HG03571 (cell line): ENCODE data around the gene SVIL.
"Not testable (repeated sequence)": the region's sequence is repeated elsewhere in the genome, so short reads cannot be mapped to it uniquely, and the experiment has no call there.

ENCODE experiments used
- ATAC-seq: cut with Tn5 transposase; IDR thresholded peaks from one replicate; pipeline ENCODE4 v1.9.1; 2021; ENCODE audit not compliant: unreplicated experiment

SVIL gene

DNA sequence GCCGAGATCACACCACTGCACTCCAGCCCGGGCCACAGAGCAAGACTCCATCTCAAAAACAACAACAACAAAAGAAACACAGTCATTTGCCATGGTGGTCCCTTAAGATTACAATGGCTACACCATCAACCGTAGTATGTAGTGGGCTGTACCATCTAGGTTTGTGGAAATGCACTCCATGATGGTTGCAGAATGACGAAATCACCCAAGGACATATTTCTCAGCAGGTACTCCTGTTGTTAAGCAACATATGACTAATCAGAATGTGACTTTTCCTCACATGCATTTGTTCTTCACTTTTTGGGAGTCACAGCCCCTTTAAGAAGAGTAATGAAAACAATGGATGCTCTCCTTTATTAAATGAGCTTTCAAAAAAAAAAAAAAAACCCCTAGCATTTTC, 11.0 kb downstream of the SVIL start:
- no peak for ATAC-seq

DNA sequence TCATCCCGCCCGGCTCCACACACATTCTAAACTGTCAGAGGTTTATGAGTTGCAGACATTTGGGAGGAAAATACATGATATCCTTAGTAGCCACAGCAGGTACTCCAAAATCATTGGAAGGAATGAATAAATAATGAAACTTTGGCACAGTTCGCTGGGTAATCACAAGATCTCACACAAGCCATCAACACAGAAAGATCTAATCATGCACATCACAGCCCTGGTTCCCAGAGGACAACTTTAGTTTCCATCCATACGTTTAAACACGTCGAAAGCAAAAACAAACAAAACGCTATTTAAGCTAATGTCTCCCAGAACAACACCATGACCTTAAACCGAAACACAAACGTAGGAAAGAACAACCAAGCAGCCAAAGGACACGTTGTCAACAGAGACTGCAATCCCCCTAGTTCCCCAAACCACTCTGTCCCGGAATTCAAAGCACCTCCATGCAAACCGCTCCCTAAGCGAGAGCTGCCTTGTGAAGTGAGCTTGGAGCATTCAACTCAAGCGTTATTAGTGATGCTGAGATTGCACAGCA, 12.3 kb downstream of the SVIL start:
- ATAC-seq = no peak

DNA sequence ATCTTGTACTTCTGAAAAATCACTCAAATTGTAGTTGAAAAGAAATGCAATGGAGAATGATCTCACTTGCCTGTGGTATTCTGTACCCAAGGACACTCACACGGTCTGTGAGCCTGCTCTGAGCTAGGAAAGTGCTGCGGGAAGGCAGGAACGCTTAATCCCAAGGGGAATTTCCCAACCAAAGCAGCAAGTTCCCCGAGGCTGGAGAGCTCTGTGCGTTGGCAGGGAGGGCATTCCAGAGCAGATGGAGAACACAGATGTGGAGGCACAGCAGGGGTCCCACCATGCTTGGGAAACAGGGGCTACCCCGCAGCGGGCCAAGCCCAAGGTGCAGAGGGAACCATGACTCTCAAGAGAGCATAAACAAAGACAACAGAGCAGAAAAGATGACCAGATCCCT, 13.6 kb downstream of the SVIL start:
- ATAC-seq = no peak

DNA sequence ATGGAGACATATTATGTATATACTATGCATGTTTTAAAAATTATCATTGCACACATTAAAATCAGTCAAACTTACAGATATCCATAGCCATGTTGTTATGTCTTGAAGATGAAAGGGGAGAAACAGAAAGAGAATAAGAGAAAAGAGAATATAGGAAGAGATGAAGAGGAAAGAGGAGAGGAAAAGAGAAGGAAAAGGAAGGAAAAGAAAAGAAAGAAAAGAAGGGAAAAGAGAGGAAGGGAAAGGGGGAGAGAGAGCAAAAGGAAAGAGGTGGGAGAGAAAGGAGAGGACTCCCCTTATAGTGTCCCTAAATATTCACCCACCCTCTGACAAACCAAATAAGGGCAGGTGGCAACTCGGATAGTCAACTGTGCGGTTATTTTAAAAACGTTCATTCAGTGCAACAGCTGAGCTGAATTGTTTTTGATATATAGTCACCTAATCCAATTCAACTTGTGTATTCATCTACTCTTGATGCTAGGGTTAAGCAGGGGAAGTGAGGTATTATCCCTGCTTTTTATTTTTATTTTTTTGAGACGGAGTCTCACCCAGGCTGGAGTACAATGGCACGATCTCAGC, 14.6 kb downstream of the SVIL start:
- ATAC-seq = no peak

DNA sequence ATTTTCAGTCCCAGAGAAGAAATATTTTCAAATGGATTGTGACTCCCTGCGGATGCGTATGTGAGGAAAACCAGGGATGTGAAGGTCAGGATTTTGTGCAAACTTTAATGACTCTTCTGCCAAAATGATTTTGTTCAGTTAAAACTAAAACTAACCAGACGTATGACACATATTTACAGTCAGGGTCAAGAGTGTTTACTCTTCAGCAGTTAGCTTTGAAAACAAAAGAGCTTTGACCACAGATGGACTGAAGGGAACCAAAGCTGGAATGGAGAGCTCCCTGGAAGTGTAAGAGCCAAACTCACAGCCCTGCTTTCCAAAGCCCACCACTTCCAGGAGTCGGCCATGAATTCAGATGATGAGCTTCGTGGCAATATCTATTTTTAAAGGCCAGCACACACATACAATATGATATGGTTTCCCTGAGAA, 15.5 kb downstream of the SVIL start:
- no peak for ATAC-seq

DNA sequence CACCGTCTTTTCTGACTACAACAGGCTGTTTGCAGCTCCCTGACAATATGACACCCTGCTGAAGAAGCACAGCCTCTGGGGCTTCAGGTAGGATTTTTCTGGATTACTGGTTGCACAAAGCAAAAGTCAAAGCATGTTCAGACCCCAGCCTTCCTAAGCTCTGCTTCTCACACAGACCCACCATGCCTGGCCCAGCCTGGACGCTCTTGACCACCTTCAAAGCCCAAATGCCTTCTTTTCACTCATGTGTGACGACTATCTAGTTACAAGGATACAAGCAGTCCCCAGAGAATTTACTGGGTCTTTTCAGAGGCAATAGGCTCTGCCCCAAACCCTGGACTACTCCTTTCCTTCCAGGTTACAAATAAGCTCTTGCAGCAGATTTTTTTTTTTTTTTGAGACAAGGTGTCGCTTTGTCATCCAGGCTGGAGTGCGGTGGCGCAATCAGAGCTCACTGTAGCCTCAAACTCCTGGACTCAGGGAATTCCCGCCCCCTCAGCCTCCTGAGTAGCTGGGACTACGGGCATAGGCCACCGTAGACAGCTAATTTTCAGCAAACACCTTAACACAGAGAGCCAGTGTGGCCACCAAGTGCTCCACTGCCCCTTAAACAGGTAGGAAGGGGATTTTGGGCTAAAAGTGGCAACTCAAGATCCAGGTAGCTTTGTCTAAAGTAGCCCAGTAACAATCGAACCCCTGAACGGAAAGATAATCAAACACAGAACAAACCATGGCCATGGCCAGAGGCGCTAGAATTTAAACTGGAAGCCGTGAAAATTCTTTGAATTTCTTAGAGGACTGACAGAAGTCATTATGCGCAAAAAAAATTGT, 16.2 kb downstream of the SVIL start:
- ATAC-seq = no peak

DNA sequence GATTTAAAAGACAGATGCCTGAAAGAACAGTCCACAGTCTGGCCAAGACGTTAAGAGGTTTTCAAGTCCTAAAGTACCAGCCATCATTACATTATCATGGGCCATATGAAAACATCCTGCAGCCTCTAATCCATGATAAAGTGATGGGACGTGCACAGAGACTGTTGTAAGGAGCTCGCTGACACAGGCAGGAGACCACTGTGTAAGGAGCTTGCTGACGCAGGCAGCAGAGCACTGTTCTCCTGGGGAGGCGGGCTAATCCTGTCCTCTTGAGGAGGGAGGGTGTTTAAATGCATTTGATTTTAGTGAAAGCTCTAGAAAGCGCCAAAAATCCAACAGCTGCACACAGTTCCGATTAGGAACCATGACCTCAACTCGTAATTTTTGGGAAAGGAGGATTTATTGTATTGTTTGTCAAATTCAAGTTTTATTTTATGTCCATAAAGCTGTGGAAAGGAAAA, 16.9 kb downstream of the SVIL start:
- ATAC-seq = no peak

DNA sequence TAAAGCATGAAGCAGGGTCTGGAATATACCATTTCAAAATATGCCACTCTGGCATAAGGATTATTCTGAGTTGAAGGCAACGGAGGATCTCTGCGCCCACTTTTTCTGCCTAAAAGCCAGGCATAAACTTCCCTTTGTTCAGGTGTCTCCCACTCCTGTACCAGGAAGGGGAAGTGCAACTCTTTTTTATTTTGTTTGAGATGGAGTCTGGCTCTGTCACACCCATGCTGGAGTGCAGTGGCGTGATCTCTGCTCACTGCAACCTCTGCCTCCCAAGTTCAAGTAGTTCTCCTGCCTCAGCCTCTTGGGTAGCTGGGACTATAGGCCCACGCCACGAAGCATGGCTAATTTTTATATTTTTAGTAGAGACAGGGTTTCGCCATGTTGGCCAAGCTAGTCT, 18.2 kb downstream of the SVIL start:
- ATAC-seq = no peak

DNA sequence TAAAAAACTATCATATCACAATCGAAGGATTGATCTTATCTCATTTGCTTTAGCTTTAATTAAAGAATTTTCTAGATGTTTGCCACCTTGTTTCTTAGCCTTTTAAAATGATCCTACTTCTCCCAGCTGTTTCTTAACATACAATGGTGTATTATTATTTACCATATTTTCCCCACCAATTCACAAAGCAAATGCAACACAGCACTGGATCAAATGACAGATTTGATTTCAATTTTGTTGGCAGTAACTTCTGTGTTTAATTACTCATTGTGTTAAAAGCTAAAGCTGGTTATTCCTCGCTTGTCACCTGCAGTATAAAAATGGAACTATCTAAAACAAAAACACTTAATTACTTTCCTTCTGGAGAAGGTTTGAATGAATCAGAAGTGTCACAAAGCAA, 19.6 kb downstream of the SVIL start:
- ATAC-seq = no peak

DNA sequence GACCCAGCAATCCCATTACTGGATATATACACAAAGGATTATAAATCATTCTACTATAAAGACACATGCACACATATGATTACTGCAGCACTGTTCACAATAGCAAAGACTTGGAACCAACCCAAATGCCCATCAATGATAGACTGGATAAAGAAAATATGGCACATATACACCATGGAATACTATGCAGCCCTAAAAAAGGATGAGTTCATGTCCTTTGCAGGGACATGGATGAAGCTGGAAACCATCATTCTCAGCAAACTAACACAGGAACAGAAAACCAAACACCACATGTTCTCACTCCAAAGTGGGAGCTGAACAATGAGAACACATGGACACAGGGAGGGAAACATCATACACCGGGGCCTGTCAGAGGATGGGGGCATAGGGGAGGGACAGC, 20.5 kb downstream of the SVIL start:
- ATAC-seq = not testable (repeated sequence)

DNA sequence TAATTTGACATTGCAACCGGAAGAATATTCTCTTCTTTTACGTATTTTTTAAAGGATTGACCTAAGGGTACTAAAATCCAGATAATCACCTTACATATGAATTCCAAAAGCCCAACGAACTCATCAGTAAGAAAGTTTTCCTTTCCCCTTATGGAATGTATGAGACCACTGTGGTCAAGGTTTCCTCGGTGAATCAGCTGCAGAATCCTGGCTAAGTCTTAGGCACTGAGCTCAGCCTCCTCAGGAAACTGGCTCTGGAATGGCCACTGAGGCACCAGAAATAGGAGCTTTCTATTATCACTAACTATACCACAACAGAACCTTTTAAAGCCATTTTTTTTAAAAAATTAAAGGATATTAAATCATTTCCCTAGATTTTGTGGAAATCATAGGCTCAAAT, 21.0 kb downstream of the SVIL start:
- no peak for ATAC-seq

DNA sequence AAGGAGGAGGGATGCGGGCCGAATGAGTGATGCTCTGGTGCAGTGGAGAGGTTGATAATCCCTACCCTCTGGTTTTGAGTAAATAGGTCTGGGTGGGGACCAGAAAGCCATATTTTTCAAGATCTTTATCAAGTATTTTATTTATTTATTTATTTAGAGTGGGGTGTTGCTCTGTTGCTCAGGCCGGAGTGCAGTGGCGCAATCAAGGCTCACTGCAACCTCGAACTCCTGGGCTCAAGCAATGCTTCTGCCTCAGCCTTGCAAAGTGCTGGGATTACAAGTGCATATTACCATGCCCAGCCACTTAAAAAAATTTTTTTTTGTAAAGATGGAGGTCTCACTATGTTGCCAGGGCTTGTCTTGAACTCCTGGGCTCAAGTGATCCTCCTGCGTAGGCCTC, 21.6 kb downstream of the SVIL start:
- no peak for ATAC-seq

DNA sequence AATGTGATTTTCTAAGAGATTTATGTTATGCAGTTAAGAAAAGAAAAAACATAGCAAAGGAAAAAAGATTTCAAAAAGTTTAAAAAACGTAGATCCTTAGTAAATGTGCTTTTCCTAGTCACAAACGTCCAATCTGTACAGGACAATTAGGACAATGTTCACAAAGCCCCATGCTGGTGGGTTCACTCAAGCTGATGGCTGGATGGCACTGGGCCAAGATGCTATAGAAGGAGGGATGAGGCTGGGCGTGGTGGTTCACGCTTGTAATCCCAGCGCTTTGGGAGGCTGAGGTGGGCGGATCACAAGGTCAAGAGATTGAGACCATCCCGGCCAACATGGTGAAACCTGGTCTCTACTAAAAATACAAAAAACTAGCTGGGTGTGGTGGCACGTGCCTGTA, 22.1 kb downstream of the SVIL start:
- ATAC-seq = no peak

DNA sequence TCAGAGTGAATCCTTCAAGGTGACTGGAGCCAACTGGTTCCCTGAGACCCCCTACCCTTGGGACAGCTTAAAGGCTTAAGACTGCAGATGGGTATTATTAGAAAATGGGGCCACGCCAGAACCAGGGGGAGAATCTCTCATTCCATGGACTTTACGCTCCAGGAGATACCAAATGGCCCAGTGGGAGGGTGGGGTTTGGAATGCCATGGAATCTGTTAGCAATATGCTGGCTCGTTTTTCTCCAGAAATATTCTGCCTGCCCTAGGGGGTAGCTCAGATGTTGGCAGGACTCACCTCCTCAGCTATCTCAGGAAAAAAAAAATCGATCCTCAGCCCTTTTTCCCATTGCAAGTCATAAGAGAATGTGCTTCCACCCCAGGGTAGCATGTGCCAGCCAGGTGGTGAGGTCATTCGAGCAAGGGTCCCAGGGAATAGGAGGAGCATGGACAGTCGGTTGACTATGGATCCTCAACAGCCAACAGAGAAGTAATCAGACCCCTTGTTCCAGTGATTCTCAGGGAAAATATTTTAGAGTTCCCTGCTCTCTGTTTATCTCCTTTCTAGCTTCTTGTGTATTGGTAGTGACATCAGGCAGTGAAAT, 22.9 kb downstream of the SVIL start:
- ATAC-seq = no peak

DNA sequence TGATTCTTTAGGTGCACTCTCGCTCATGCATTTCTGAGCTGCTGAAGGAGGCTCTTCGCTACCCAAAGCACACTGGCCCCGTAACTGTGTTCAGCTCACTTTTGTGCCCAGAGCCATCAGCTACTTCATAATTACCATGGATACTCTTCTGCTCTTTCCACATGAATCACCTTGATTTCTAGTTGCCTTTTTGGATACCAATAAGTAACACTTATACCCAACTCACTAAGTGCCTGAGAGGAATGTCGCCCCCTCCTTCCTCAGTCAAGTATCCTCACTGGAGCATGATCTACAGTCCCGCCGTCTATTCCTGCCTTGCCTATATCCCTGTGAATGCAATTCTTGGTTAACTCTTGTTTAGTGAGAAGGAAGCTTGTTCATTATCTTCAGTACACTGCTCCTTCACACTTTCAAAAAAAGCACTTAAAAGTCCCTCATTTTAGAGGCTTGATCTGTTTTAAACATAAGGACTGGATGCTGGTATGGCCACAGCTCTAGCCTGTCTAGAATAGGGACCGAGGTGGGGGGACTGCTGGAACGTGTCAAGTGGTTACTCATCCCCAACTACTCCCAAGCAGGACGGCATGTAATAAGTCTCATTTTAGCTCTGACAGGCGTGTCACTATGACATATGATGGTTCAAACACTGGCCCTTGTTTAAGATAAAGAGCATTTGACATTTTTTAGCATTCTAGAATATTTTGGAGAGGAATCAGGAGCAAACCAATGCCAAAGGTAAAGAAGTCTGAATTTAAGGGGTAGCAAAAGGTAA, 23.7 kb downstream of the SVIL start:
- no peak for ATAC-seq

DNA sequence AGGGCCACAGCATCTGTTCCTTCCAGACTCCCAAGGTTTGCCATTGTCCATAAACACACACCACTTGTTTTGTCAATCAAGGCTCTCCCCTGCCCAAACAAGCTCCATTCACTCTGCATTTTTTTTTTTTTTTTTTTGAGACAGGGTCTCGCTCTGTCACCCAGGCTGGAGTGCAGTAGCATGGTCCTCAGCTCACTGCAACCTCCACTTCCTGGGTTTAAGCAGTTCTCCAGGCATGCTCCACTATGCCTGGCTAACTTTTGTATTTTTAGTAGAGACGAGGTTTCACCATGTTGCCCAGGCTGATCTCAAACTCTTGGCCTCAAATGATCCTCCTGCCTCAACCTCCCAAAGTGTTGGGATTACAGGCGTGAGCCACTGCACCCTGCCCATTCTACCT, 24.4 kb downstream of the SVIL start:
- ATAC-seq = not testable (repeated sequence)

DNA sequence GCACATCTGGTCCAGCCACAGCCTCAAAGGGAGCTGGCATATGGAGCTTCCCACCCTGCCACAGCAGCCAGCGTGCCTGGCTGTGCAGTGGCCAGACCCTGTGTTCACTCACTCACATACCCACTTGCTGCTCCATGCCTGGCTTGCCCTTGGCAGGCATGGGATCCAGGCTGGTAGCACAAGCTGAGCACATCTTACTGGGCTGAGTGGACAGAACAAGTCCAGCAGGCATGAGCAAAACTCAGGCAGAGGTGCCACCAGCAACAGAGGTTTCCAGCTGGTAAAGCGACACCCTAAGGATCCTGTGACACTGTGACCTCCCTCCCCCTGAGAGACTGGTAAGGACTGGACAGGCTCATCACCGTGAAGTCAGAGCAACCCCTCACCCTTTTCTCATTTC, 25.1 kb downstream of the SVIL start:
- no peak for ATAC-seq

DNA sequence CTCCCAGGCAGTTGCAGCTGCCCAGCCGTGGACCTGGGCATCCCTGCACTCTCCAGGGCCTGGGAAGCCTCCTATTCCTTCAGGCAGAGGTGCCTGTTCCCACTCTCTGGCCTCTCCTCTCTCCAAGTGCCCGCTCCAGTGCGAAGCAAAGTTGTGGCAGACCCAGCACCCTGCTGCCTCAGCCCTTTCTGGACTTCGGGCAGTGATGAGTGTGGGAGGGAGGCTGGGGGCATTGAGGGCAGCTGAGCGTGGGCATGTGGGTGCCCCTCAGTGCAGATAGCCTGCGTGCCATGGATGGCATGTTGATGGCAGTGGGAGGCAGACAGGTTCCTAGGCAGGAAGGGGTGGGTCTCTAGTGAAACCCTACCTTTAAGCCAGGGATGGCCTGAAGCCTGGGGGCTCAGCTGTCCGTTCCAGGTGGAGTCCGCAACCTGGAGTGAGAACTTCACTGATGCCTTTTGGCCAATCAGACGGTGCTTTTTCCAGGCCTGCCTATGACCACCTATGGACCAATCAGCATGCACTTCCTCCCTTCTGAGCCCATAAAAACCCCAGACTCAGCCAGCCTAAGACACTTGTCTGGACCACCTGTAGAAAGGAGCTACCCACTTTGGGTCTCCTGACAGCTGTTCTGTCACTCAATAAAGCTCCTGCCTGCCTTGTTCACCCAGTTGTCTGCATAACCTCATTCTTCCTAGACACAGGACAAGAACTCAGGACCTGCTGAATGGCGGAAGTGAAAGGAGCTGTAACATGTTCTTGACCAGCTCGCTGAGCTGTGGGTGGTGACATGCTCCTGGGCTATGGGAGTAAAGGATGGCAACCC, 26.1 kb downstream of the SVIL start:
- no peak for ATAC-seq

DNA sequence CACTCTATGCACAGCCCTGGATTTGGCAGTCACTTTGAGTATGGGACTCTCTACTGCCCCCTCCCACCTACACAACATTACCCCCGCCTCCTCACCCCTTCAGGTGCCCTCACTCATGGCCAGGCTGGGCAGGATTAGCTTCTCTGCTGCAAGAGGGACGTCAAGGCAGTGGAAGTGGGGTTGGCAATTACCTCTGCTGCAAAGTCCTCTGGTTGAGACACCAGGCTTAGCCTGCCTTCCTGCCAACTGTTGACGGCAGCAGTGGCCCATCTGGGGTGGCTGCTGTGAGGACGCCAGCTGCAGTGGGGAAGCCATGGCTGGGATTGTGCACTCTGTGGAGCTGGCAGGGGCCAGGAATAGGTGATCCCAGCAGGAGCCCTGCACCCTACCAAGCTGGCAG, 26.7 kb downstream of the SVIL start:
- ATAC-seq = no peak

DNA sequence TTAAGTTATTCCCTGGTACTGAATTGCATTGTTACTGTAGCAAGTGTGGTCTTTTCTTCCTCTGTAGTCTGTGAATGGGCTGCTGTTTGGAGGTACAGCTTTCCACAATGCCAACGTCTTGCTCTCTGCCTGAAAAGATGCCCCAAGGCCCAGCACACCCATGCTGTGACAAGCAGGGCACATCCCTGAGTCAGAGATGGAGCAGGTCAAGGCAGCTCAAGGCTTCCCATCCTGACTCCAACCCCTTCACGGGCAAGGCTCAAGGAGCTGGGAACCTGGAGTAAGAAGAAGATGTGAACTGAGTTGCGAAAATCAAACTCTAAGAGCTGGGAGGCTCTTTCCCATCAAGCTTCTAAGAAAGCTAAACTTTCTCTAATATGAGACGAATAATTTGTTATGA, 27.2 kb downstream of the SVIL start:
- no peak for ATAC-seq
